Measurements from ENCODE around the gene GPR37. TPM values are rescaled to one million over a fixed set of nuclear protein-coding genes. Genes with fewer than 3 reads are reported as not detected.

Gene GPR37
- total RNA-seq, 1 donor from 2014 or later = 0.21 TPM

DNA sequence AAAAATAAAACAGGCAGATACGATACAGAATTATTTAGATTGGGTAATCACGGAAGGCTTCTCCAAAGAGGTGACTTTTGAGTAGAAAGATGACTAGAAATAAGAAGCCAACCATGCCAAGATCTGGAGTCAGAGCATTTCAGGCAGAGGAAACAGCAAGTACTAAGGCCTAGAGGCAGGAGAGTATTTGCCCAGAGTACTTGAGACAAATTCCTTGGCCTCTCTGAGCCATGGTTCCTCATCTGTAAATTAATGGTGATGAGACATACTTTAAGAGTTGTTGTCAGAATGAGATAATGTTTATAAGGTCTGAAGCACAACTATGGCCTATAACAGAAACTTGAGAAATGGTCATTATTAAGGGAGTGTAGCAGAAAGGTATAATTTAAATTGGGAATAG, 15.8 kb upstream of the GPR37 start:
- Mint-ChIP-seq H3K4me1 (peaks cover 7% of the 10 kb centered on the region), H3K27ac (no peak overlapping the region), H3K9me3 (no peaks in the 10 kb centered on the region), H3K4me3 (no peak overlapping the region), H3K36me3 (no peaks in the 10 kb centered on the region), H3K27me3 (ENCODE audit: insufficient read depth, low read depth) (peaks cover 3% of the 10 kb centered on the region)
- Histone ChIP-seq H3F3A (ENCODE audit: low read depth) (no peaks in the 10 kb centered on the region), H3K4me1 (no peaks in the 10 kb centered on the region), H3K79me2 (ENCODE audit: low read depth) (no peaks in the 10 kb centered on the region), H3K4me3 (no peak overlapping the region), H3K9me3 (ENCODE audit: low read depth) (no peaks in the 10 kb centered on the region), H3K27ac (no peak overlapping the region), H3K4me2 (no peak overlapping the region), H3K36me3 (no peaks in the 10 kb centered on the region), H2AFZ (replicated peaks) (no peak overlapping the region), H4K20me1 (ENCODE audit: low read depth) (no peaks in the 10 kb centered on the region), H3K9ac (no peak overlapping the region), H3K27me3 (no peaks in the 10 kb centered on the region)
- DNase-seq (ENCODE audit: low spot score) = no peak
- TF ChIP-seq EZH2phosphoT487 (IDR thresholded peaks at IDR 0.05) = no peak
- TF ChIP-seq EZH2 (IDR thresholded peaks at IDR 0.05) = no peak
- TF ChIP-seq, protein P1, sequence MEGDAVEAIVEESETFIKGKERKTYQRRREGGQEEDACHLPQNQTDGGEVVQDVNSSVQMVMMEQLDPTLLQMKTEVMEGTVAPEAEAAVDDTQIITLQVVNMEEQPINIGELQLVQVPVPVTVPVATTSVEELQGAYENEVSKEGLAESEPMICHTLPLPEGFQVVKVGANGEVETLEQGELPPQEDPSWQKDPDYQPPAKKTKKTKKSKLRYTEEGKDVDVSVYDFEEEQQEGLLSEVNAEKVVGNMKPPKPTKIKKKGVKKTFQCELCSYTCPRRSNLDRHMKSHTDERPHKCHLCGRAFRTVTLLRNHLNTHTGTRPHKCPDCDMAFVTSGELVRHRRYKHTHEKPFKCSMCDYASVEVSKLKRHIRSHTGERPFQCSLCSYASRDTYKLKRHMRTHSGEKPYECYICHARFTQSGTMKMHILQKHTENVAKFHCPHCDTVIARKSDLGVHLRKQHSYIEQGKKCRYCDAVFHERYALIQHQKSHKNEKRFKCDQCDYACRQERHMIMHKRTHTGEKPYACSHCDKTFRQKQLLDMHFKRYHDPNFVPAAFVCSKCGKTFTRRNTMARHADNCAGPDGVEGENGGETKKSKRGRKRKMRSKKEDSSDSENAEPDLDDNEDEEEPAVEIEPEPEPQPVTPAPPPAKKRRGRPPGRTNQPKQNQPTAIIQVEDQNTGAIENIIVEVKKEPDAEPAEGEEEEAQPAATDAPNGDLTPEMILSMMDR (IDR thresholded peaks at IDR 0.05) = no peak

DNA sequence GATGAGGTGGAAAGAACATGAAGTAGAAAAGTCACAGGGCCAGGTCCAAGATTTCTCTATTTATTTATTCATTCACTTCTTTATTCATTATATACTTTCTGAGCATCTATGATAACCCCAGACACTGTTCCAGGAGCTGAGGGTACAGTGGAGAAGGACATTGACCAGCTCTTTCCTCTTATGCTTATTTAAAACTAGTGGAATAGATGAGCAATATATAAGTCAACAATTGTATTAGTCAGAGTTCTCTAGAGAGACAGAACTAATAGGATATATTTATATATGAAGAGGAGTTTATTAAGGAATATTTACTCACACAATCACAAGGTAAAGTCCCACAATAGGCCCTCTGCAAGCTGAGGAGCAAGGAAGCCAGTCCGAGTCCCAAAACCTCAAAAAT, 15.0 kb upstream of the GPR37 start:
- H2AFZ ChIP-seq (replicated peaks) = no peak overlapping the region
- no peaks in the 10 kb centered on the region for H3K27me3 ChIP-seq
- no peaks in the 10 kb centered on the region for H3K4me1 ChIP-seq
- H4K20me1 ChIP-seq (ENCODE audit: low read depth) = no peaks in the 10 kb centered on the region
- no peak overlapping the region for H3K27ac Mint-ChIP-seq
- H3F3A ChIP-seq (ENCODE audit: low read depth) = no peaks in the 10 kb centered on the region
- H3K4me3 Mint-ChIP-seq = no peak overlapping the region
- no peaks in the 10 kb centered on the region for H3K9me3 Mint-ChIP-seq
- H3K4me3 ChIP-seq = no peak overlapping the region
- H3K4me1 Mint-ChIP-seq = peaks cover 7% of the 10 kb centered on the region
- H3K27ac ChIP-seq = no peak overlapping the region
- no peak for DNase-seq (ENCODE audit: low spot score)
- TF ChIP-seq EZH2 (IDR thresholded peaks at IDR 0.05) (no peak), EZH2phosphoT487 (IDR thresholded peaks at IDR 0.05) (no peak)
- TF ChIP-seq, protein P1 (IDR thresholded peaks at IDR 0.05) = no peak
- no peak overlapping the region for H3K9ac ChIP-seq
- H3K27me3 Mint-ChIP-seq (ENCODE audit: insufficient read depth, low read depth) = peaks cover 3% of the 10 kb centered on the region
- H3K9me3 ChIP-seq (ENCODE audit: low read depth) = no peaks in the 10 kb centered on the region
- no peak overlapping the region for H3K4me2 ChIP-seq
- H3K79me2 ChIP-seq (ENCODE audit: low read depth) = no peaks in the 10 kb centered on the region
- no peaks in the 10 kb centered on the region for H3K36me3 Mint-ChIP-seq
- H3K36me3 ChIP-seq = no peaks in the 10 kb centered on the region

DNA sequence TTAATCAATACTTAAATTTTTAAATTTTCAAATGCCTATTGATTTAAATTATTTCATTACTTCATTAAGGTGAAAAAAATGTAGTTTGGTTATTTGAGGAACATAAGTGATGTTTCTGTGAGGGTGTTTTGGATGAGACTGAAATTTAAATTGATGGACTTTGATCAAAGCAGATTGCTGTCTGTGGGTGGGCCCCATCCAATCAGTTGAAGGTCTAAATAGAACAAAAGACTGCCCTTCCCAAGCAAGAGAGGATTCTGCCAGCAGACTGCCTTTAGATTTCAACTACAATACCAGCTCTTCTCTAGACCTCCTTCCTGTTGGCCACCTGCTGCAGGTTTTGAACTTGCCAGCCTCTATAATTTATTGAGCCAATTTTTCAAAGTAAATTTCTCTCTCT, 14.5 kb upstream of the GPR37 start:
- Histone ChIP-seq H3K9me3 (ENCODE audit: low read depth) (no peaks in the 10 kb centered on the region), H3K36me3 (no peaks in the 10 kb centered on the region), H3K4me1 (no peaks in the 10 kb centered on the region), H3K27ac (no peak overlapping the region), H3F3A (ENCODE audit: low read depth) (no peaks in the 10 kb centered on the region), H3K4me2 (no peak overlapping the region), H4K20me1 (ENCODE audit: low read depth) (no peaks in the 10 kb centered on the region), H2AFZ (replicated peaks) (no peak overlapping the region), H3K27me3 (no peaks in the 10 kb centered on the region), H3K79me2 (ENCODE audit: low read depth) (no peaks in the 10 kb centered on the region), H3K9ac (no peak overlapping the region), H3K4me3 (no peak overlapping the region)
- Mint-ChIP-seq H3K4me3 (no peak overlapping the region), H3K27me3 (ENCODE audit: insufficient read depth, low read depth) (peaks cover 3% of the 10 kb centered on the region), H3K4me1 (peaks cover 7% of the 10 kb centered on the region), H3K9me3 (no peaks in the 10 kb centered on the region), H3K27ac (no peak overlapping the region), H3K36me3 (no peaks in the 10 kb centered on the region)
- no peak for DNase-seq (ENCODE audit: low spot score)
- no peak for TF ChIP-seq EZH2phosphoT487 (IDR thresholded peaks at IDR 0.05)
- TF ChIP-seq, protein P1 (IDR thresholded peaks at IDR 0.05) = no peak
- TF ChIP-seq EZH2 (IDR thresholded peaks at IDR 0.05) = no peak

Measured in neural progenitor cell (in vitro differentiated cells).